G401 (cell line): ENCODE data around the gene ATP5PO. TPM values are rescaled to one million over a fixed set of nuclear protein-coding genes. Genes with fewer than 3 reads are reported as not detected.

Experiments
- DNase-seq: peaks from one replicate; pipeline ENCODE4 v3.0.0-alpha.2; 2015; ENCODE audit warnings: low spot score
- in situ Hi-C: cut with HindIII; loops from 2 replicates; pipeline ENCODE4 v1.10.0; 2016; ENCODE audit warnings: low sequenced_read_pairs, mixed read lengths
- total RNA-seq: library from RNA; depleted of rRNA; stranded (reverse); fragments of >200 nt; shearing (Covaris generic); gene quantifications from 2 replicates; pipeline ENCODE4 v1.2.3, GENCODE V29; 2014

The ATP5PO gene
- total RNA-seq, 1 experiment from 2014 or later = 251 TPM

DNA sequence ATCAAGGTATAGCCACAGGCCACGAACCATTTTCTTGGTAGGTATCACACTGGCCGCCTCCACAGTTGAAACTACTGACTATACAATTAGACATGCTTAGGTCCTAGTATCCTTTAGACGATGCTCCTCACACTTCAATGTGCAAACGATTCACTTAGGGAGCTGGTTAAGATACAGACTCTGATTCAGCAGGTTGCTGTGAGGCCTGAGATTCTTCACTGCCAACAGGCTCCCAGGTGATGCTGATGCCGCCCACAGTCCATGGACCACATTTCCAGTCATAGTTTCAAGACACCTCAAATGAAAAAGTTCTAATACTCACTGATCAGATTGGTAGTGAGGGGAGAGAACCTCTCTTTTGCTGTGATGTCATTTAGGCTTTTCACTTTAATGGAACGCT, 6.8 kb downstream of the ATP5PO start:
- no peak for DNase-seq
- in situ Hi-C loops = no loop called here

DNA sequence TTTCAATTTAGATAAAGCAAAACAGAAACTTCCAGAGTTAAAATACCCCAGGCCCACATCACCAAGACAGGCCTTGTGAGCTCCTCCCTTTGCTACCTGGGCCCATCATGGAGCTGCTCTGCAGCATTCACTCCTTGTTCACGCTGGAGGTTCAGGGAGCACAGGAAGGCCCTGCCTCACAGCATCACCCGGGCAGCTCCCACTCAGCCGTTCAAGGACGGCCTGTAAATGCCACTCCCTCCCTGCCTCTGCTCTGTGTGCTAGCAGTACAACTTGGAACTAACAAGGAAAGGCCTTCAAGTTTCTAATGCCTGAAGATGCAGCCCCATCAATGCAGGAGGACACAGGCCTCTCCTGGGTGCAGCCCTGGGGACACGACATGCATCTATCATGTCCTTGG, 11.6 kb downstream of the ATP5PO start:
- DNase-seq = no peak
- in situ Hi-C loops = no loop called here

DNA sequence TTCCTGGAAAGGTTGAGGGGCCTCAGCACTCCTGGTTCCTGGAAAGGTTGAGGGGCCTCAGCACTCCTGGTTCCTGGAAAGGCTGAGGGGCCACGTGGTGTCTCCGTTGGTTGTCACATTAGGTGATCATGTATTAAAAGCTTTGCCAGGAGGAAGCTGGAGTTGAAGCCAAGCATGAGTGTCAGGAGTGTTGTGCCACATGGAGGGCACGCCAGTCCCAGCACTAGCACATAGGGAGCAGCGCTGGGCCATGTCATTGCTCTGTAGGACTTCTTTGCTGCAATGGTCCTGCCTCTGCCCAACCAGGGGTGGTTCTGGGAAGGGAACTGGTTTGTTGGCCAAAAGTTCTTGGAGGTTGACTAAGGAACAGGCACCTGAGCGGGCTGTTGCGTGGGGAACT, 13.3 kb downstream of the ATP5PO start:
- in situ Hi-C loops = no loop called here
- DNase-seq = peak; percentile 24

DNA sequence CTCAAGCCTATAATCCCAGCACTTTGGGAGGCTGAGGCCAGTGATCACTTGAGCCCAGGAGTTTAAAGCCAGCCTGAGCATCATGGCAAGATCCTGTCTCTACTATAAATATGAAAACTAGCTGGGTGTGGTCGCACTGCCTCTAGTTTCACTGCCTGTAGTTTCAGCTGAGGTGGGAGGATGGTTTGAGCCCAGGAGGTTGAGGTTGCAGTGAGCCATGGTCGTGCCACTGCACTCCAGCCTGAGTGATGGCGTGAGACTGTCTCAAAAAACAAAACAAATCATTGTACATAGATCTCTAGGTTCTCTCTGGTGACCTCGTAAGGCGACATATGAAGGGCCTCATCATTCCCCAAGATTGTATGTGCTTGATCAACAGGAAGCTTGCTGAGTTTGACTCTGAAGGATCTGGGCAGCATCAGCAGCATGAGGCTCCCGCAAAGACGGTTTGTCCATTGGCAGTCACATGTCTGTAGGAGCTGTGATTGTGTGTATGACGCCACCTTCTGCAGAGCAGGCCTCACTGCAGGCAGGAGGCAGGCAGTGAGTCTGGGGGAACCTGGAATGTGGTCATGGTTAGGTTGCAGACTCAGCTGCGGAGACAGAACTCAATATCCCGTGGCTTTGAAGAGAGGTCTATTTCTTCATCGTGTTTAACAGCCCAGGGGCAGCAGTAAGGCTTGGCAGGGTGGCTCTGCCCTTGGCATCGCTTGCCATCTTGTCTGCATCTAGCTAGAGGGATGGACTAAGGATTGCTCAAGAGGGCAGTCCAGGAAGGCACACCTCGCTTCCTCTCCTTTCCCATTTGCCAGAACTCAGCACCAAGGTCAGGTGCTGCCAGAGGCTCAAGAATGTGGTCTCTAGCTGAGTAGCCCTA, 14.0 kb downstream of the ATP5PO start:
- peak; percentile 68 for DNase-seq
- in situ Hi-C loops = no loop called here

DNA sequence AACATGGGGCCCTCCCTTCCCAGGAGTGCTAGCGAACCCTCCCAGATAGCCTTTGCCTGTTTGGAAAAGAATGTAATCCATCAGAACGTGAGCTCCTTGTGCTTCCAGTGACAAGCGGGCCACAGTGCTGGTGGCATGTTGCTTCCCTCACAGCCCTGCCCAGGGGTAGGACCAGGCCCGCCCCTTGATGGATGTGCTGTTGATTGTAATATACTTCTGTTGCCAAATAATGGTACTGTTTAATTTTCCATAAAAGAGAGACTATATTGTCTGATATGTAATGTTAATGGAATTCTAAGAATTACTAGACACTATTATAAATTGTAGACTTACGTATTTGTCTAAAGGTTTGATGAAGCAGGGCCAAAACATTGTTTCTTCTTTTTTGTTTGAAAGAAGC, 16.4 kb downstream of the ATP5PO start:
- no peak for DNase-seq
- in situ Hi-C loops = no loop called here

DNA sequence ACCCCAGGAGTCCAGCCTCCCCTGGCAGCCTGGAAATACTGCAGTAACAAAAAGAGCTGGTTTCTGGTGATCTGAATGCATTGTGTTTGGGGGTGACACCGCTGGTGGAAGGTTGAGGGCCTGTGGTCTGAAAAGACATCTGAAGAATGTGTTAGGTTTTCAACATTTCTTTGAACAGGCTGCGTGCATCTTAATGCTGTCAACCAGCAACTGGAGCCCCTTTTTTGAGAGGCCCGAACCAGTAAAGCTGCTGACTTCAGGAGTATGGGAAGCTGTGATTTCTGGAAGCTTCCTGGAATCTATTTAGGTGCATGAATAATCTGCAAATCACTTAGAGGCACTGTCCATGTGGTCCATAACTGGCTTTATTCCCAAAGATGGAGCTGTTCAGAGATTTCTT, 17.0 kb downstream of the ATP5PO start:
- DNase-seq = no peak
- in situ Hi-C loops = no loop called here

DNA sequence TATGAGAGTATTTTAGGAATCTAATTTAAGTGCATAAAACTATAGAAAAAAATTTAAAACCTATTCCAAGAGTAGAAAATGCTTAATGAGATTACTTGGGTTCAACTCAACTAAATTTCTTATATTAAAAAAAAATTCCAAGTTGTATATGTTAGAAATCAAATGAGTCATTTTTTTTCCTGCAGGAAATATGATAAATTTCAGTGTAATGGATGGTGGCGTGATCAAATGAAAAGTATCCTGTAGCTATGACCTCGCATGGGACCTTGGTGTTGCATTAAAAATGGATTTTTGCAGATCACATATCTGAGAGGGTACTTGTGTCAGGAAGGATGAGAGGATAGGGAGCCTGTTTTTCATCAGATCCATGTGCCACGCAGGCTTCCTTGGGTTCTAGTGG, 17.9 kb downstream of the ATP5PO start:
- in situ Hi-C loops = no loop called here
- no peak for DNase-seq

DNA sequence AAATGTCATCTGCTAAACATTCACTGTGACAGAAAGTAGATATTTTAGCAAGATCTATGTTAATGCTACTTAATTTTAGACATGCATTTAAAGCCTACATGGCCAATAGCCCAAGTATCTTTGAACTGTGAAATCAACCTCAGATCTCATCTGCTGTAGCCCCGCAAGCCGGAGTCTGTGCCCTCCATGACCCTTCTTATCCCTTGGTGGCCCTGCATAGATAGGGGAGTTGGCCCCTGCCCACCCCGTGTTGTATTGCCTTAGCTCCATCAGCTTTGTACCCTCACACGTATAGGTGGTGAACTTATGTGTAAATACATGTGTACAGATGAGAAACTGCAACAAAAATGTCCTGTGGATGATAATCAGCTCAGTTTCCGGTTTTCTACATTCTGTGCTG, 18.5 kb downstream of the ATP5PO start:
- in situ Hi-C loops = no loop called here

DNA sequence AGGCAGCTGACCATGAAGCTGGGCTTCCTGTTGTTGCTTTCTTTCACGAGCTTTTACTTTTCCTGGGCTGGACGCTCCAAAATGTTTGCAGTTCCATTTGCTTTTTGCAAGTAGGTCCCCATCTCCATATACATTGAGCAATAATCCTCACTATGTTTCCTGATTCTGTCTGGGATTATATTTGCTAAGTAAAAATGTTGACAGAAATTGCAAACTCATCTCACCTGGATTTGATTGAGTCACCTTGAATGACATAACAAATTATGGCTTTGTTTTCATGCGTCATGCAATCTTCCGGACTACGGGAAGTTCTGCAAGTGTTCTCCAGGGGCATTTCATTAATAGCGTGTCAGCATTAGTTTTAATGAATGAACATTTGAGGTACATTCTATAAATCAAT, 18.9 kb downstream of the ATP5PO start:
- DNase-seq = no peak
- in situ Hi-C loops = no loop called here

More for the DNA sequence above, 18.5 kb downstream of the ATP5PO start:
- no peak for DNase-seq

DNA sequence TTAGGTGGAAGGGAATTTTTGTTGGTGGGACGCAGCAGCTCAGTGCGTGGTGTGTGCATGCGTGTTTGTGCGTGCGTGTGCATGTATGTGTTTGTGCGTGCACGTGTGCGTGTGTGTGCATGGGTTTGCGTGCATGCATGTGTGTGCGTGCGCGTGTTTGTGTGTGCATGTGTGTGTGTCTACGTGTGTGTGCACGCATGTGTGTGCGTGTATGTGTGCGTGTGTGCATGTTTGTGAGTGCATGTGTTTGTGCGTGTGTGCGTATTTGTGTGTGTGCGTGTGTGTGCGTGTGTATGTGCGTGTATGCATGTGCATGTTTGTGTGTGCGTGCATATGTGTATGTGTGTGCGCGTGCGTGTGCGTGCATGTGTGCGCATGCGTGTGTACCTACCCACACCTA, 20.2 kb downstream of the ATP5PO start:
- in situ Hi-C loops = no loop called here
- no peak for DNase-seq

DNA sequence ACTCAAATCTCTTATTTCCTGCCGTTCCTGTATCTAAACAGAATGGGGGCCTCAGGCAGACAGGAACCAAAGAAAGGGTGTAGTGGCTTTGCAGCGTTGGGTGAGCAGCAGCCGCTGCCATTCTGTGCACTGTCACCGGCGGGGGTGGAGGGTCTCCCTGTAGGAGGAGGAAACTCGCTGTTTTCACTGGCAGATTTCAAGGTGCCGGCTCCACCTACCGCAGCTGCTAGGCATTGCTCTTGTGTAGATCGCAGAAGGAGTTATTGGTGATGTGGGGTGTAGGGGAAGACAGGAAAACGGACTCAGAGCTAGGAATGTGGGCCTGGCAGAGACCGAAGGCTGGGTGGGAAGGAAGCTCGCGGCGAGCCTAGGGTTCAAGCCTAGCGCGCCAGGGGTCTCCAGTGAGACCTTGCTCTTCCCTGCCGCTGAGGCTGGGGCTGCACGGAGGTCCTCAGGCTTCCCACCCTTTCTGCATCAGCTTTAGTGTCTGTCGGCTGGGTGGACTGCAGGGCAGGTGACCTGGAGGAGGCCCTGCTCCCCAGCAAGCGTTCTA, 20.8 kb downstream of the ATP5PO start:
- in situ Hi-C loops = no loop called here
- peak; percentile 77 for DNase-seq

DNA sequence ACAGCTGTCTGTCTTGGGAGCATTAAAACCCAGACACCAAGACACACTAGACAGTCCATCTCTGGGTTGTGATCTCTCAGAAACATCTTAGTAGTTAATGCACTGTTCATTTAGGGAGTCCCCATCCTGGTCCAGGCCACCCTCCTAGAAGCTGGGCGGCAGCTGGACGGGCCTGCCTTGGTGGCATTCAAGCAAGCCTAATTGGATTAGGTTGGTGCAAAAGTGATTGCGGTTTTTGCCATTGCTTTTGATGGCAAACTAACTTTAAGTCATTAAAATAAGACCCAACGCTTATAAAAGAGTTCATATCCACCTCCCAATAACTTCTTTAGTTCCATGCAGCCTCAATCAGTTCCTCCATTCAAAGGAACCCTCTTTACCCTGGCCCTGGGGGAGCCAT, 21.7 kb downstream of the ATP5PO start:
- in situ Hi-C loops = no loop called here
- no peak for DNase-seq

DNA sequence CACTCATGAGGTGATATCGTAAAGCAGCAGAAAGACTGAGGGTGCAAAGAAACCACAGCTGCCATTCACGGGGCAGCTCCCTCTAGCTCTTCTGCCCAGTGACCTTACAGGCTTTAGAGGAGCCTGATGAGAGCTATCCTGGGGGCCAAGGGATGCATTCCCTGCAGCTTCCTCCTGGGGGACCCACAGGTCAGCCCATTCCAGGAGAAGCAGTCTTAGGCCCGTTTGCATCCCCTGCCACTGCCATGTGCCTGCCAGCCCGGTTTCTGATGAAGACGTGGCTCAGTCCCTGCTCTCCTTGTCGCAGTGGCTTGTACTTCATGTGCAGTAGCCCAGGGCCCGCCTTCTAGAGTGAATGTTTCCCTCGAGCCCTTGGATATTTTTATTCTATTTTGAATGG, 22.8 kb downstream of the ATP5PO start:
- DNase-seq = no peak
- in situ Hi-C loops = no loop called here

DNA sequence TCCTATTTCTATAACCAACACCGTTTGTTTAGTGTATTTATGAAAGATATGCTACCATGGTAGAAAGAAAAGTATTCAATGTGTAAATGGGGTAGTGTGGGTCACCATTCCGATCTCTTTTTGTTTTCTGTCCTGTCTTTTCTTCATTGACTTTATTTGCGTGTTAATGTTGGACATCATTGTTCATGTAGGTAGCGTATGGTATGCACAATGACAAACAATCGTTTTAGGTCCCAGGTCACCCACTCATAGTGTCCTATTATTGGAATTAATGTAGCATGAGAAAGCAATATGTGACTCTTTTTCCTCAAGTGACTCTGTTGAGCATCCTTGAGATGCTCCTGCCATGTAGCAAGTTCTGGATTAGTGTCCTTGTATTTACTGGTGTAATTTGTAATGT, 25.4 kb downstream of the ATP5PO start:
- no peak for DNase-seq
- in situ Hi-C loops = no loop called here

DNA sequence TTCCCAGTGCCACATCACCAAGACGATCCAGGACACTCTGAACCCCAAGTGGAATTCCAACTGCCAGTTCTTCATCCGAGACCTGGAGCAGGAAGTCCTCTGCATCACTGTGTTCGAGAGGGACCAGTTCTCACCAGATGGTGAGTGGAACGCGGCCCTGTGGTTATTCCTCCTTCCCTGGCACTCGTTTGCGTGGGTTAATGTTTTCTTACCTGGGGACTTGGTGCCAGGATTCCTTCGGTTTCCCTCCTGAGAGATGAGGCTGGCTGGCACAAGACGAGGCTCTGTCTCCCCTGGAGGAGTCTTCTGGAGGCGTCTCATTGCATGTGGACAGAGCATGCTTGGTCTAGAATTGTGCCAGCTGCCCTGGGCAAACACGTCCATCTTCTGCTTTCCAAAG, 29.3 kb downstream of the ATP5PO start:
- in situ Hi-C loops = no loop called here

DNA sequence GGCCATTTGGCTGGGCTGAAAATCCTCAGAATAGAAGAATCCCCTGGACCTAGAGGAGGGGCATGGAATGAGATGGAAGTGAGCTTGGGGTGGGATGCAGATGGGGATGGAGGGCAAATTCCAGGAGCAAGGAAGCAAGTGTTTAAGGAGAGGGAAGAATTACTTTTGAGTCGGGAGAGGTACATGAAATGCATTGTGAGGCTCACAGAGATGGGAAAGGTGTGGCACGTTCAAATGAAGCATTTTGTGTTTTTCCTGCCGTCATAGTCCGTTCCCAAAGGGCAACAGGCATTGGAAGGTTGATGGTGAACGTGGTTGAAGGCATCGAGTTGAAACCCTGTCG, 30.5 kb downstream of the ATP5PO start:
- DNase-seq = no peak
- in situ Hi-C loops = no loop called here

More for the DNA sequence above, 29.3 kb downstream of the ATP5PO start:
- peak; percentile 30 for DNase-seq

DNA sequence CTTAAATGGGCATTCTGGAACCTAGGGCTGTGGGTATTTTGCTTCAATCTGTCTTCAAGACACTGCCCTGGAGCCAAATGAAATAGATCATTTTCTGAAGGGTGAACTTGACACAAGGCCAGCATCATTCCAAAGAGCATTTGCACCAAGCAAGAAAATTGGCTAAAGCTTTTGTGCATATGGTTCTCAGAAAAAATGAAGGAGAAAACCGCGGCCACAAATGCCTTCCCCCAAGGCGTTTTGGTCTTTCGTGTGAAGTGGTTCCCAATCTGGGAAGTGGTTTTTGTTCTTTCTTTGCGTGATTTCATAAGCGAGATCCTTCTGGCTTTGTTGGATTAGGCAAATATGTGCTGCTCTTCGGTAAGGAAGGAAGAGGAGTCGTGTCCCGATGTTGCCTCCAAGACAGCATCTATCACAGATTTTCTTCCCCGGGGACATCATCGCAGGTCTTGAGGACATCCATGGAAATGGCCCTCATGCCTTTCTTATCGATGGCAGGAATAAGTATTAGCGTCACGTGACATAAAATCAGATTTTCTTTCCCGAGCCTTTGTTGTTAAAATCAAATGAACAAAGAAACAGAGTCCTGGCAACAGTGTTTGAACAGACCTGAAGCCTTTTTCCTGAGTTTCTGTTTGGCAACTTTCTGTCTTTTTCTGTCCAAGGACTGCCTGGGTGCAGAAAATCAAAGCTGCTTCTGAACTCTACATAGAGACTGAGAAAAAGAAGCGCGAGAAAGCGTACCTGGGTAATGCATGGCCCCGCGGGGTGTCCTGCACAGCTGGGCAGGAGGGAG, 31.0 kb downstream of the ATP5PO start:
- peak; percentile 81 for DNase-seq

DNA sequence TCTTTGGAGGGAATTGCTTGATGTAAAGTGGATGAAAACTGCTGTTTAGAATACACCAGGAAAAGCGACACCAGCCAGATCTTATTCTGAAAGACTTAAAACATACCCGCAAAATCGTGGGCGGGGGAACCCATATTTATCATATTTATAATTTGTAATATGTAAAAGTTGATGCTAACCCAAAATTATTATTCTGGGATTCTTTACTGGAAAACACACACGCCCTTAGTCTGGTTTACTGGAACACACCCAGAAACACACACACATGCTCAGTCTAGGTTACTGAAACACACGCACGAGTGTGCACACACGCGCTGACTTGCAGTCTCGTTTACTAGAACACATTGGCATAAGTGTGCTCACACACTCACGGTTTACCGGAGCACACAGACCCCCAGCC, 32.5 kb downstream of the ATP5PO start:
- in situ Hi-C loops = no loop called here
- no peak for DNase-seq

More for the DNA sequence above, 31.0 kb downstream of the ATP5PO start:
- in situ Hi-C loops = no loop called here

DNA sequence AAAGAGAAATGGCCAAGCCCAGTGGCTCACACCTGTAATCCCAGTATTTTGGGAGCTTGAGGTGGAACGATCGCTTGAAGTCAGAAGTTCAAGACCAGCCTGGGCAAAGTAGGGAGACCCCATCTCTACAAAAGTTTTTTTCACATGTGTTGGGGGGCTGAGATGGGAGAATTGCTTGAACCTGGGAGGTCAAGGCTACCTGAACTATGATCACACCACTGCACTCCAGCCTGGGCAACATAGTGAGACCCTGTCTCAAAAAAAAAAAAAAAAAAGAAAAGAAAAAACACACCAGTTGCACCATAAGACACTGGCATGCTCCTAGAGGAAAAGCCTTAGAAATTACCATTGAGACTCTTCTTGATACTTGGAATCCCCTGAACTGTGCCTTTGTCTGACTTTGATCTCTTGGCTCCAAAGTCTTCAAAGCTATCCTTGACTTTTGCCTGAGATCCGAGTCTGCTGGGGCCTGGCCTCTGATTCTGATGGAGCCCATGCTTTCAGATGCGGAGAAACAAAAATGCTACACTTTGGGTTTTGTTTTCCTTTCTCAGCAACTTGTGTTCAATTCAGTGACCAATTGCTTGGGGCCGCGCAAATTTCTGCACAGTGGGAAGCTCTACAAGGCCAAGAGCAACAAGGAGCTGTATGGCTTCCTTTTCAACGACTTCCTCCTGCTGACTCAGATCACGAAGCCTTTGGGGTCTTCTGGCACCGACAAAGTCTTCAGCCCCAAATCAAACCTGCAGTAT, 33.7 kb downstream of the ATP5PO start:
- in situ Hi-C loops = no loop called here
- no peak for DNase-seq

DNA sequence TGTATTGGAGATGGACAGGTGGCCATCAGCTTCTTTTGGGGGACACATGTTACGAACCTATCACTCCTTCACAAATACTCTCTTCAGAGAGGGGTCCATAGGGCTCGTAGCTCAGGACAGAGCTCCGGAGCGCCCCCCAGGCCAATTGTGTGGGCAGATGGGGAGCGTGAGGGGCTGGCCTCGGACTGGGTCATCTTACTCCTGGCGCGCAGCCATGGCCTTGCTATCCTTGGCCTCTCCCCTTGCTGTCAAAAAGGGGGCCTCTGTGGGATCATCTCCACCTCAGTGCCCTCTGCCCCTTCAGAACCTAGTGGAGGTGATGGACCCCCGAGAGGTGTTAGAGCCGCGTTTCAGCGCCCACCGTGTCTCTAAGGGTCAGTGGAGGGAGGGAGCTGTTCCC, 35.0 kb downstream of the ATP5PO start:
- in situ Hi-C loops = no loop called here

More for the DNA sequence above, 35.0 kb downstream of the ATP5PO start:
- no peak for DNase-seq
